Epithelial cell of esophagus (primary cell): ENCODE data around the gene SFI1.

Experiments
- DNase-seq: peaks from one replicate; pipeline ENCODE4 v3.0.0; 2010; ENCODE audit warnings: low read depth
- H3K4me3 ChIP-seq: 2 replicates; pipeline ENCODE4 v1.5.1; 2011; ENCODE audit warnings: mild to moderate bottlenecking, low read length, control low read depth
- TF ChIP-seq, protein P1 (sequence below): IDR thresholded peaks from 2 replicates; pipeline ENCODE4 v1.5.1; 2011; ENCODE audit warnings: low read depth, mild to moderate bottlenecking, low read length, control low read depth, inconsistent platforms; ENCODE audit not compliant: insufficient read depth; ENCODE audit errors: missing control alignments

The SFI1 gene

GRCh38 chr22:31613904-31614296 is 117.6 kb downstream of the SFI1 start:
- TF ChIP-seq, protein P1, sequence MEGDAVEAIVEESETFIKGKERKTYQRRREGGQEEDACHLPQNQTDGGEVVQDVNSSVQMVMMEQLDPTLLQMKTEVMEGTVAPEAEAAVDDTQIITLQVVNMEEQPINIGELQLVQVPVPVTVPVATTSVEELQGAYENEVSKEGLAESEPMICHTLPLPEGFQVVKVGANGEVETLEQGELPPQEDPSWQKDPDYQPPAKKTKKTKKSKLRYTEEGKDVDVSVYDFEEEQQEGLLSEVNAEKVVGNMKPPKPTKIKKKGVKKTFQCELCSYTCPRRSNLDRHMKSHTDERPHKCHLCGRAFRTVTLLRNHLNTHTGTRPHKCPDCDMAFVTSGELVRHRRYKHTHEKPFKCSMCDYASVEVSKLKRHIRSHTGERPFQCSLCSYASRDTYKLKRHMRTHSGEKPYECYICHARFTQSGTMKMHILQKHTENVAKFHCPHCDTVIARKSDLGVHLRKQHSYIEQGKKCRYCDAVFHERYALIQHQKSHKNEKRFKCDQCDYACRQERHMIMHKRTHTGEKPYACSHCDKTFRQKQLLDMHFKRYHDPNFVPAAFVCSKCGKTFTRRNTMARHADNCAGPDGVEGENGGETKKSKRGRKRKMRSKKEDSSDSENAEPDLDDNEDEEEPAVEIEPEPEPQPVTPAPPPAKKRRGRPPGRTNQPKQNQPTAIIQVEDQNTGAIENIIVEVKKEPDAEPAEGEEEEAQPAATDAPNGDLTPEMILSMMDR: no peak
- DNase-seq: no peak
- H3K4me3 ChIP-seq: no peak overlapping the region

GRCh38 chr22:31614781-31615490 is 118.6 kb downstream of the SFI1 start:
- H3K4me3 ChIP-seq: no peak overlapping the region
- TF ChIP-seq, protein P1: no peak
- no peak for DNase-seq

- H3K4me3 ChIP-seq: no peak overlapping the region
- DNase-seq: no peak
- TF ChIP-seq, protein P1: no peak
Observed at GRCh38 chr22:31615491-31615860, 119.1 kb downstream of the SFI1 start.

DNA sequence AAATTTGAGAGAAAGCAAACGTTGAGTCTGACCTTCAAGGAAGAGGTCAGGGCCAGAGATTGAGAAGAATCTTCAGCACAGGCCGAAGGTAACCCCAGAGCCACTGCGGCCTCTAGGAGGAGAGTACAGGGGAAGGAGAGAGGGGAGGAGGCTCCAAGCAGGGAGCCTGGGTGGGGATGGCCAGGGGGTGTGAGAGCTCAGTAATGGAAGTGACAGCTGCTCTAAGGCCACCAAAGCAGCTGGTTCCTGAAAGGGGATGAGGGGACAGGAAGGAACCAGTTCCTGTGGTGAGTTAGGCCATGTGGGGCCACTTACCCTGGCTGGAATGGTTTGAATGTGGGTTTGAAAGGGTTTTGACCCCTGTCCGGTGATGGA is 119.6 kb downstream of the SFI1 start:
- no peak overlapping the region for H3K4me3 ChIP-seq
- DNase-seq: no peak
- TF ChIP-seq, protein P1: no peak

GRCh38 chr22:31616315-31616980 is 120.1 kb downstream of the SFI1 start:
- no peak overlapping the region for H3K4me3 ChIP-seq
- TF ChIP-seq, protein P1: no peak
- DNase-seq: no peak

GRCh38 chr22:31618057-31618456 is 121.7 kb downstream of the SFI1 start:
- no peak for DNase-seq
- H3K4me3 ChIP-seq: no peak overlapping the region
- TF ChIP-seq, protein P1: no peak

DNA sequence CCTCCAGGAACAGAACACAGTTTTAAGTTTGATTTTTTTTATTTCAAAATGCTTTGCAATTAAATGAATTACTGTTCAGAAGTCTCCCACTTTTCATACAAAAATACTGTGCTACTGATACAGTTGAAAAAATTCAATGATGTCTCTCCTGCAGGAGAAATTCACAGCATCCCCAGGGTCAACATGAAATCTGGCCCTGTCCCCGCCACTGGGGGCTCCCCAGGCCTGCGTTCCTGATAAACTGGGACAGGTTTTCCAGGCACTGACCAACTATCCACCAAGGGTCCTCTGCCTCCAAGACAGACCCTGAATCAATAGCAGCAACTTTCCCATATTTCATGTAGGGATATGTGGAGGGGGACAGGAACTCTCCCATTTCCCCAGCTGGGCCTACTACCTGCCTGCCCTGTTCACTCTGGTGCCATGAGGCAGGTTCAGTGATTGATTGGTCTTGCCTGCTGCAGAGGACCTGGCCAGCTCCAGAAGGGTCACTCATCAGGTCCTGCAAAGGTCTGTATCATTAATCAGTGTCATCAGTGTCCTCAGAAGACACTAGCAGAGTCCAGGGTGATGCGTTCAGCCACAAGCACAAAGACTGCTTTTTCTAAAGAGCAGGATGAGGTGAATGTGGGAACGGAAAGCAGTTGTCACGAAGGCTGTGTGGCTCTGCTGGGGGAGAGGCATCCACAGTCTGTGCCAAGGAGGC is 122.3 kb downstream of the SFI1 start:
- DNase-seq: no peak
- TF ChIP-seq, protein P1: no peak
- no peak overlapping the region for H3K4me3 ChIP-seq
